ENCODE results near the gene FNDC3A. TPM values are rescaled to one million over a fixed set of nuclear protein-coding genes. Genes with fewer than 3 reads are reported as not detected.
"Not testable (repeated sequence)": the region's sequence is repeated elsewhere in the genome, so short reads cannot be mapped to it uniquely, and the experiment has no call there.

The FNDC3A gene
- total RNA-seq, 1 experiment from 2014 or later = 34.3 TPM

DNA sequence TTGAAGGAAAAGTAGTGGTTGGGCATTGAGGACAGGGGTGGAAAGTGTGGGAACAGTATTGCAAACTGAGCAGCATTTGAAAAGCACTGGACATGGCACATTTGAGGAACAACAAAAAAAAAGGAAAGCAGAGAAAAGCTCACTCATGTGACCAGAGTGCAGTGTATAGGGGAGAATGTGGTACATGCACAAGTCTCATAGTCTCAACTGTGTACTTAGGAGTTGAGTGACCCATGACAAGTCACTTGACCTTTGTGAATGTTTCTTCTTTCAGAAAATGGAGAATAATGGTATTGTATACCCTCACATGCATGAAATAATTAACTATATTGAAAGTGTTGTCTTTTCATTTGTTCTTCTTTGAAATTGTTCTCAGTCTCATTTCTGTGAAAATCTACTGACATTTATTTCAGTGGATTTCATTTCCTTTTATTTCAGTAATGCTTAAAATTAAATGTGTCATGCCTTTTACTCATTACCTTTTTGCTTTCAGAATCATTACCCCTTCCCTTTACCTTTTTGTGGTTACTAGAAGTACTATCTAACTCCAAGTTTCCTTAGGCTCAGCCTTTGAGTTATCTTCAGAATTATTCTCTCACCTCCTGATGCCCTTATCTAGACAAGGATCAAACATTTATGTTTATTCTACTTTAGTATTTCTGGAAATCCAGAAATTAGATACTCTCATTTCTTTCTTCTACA lies 165.3 kb downstream of the FNDC3A start:
- no peaks in the 10 kb centered on the region for H3K79me2 ChIP-seq (ENCODE audit: low read depth)
- no peaks in the 10 kb centered on the region for H3K9me2 ChIP-seq (ENCODE audit: insufficient read depth)
- no peaks in the 10 kb centered on the region for H3K27me3 ChIP-seq (ENCODE audit: insufficient read depth, low read depth)
- intact Hi-C loops (cut with micrococcal nuclease; ENCODE audit: unreplicated experiment) = no loop called here
- peaks cover 4% of the 10 kb centered on the region; the same call in 1 of the 2 replicates for H4K20me1 ChIP-seq (ENCODE audit: insufficient read depth)
- TF ChIP-seq EZH2 (IDR thresholded peaks at IDR 0.05; ENCODE audit: low read depth) = no peak
- TF ChIP-seq, protein P1, sequence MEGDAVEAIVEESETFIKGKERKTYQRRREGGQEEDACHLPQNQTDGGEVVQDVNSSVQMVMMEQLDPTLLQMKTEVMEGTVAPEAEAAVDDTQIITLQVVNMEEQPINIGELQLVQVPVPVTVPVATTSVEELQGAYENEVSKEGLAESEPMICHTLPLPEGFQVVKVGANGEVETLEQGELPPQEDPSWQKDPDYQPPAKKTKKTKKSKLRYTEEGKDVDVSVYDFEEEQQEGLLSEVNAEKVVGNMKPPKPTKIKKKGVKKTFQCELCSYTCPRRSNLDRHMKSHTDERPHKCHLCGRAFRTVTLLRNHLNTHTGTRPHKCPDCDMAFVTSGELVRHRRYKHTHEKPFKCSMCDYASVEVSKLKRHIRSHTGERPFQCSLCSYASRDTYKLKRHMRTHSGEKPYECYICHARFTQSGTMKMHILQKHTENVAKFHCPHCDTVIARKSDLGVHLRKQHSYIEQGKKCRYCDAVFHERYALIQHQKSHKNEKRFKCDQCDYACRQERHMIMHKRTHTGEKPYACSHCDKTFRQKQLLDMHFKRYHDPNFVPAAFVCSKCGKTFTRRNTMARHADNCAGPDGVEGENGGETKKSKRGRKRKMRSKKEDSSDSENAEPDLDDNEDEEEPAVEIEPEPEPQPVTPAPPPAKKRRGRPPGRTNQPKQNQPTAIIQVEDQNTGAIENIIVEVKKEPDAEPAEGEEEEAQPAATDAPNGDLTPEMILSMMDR (conservative IDR thresholded peaks at IDR 0.05) = no peak
- BruUV-seq (replicated peaks) = no TSS peak
- H3F3A ChIP-seq (ENCODE audit: insufficient read depth, low read depth) = no peaks in the 10 kb centered on the region
- no peak overlapping the region for H3K4me2 ChIP-seq
- H3K36me3 ChIP-seq (ENCODE audit: low read depth) = peaks cover 8% of the 10 kb centered on the region; the same call in 1 of the 2 replicates
- H3K4me1 ChIP-seq (replicated peaks; ENCODE audit: insufficient read depth) = no peaks in the 10 kb centered on the region
- ChIA-PET CTCF (no interaction called here), POLR2A (ENCODE audit: unreplicated experiment) (interaction anchor here (0.6 kb wide), 1 partner anchor 15 kb away, joined by 5 read pairs; no protein-coding TSS in a partner anchor)
- DNase-seq = no peak
- no peaks in the 10 kb centered on the region for H3K9me3 ChIP-seq (ENCODE audit: insufficient read depth, low read depth)
- H3K4me3 ChIP-seq = no peak overlapping the region
- H2AFZ ChIP-seq = no peak overlapping the region
- H3K27ac ChIP-seq = no peak overlapping the region

DNA sequence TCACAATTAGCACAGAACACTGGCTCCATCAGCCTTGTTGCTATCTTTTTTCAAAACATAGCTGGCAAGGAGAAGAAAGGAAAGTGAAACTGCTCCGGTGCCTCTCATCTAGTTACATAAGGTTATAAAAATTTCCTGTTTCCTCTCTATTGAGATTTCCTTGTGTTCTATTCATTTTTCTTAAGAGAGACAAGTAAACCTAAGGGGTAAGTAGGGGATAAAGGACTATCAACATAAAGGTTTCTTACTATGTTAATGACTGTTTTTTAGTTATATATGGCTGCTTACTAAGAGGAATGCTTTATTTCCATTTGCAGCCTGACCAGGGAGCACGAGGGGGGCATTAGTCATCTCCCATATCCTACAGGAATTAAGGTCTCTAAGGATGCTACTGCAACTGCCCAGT lies 171.2 kb downstream of the FNDC3A start:
- H3K27me3 ChIP-seq (ENCODE audit: insufficient read depth, low read depth) = no peaks in the 10 kb centered on the region
- H2AFZ ChIP-seq = no peak overlapping the region
- H3K9me3 ChIP-seq (ENCODE audit: insufficient read depth, low read depth) = no peaks in the 10 kb centered on the region; the same call in 1 of the 2 replicates
- peaks cover 20% of the 10 kb centered on the region; the same call in 1 of the 2 replicates for H3K36me3 ChIP-seq (ENCODE audit: low read depth)
- no peaks in the 10 kb centered on the region for H3K4me1 ChIP-seq (replicated peaks; ENCODE audit: insufficient read depth)
- TF ChIP-seq, protein P1 (conservative IDR thresholded peaks at IDR 0.05) = no peak
- TF ChIP-seq EZH2 (IDR thresholded peaks at IDR 0.05; ENCODE audit: low read depth) = no peak
- H3K79me2 ChIP-seq (ENCODE audit: low read depth) = no peaks in the 10 kb centered on the region
- POLR2A ChIA-PET (ENCODE audit: unreplicated experiment) = interaction anchor here (0.5 to 0.6 kb wide), 3 partner anchors 30 to 856 kb away, joined by 4 to 5 read pairs (median 5); no protein-coding TSS in a partner anchor
- CTCF ChIA-PET = no interaction called here
- H3K27ac ChIP-seq = no peak overlapping the region
- H3K4me3 ChIP-seq = no peak overlapping the region
- no peaks in the 10 kb centered on the region; the same call in 1 of the 2 replicates for H4K20me1 ChIP-seq (ENCODE audit: insufficient read depth)
- no TSS peak for BruUV-seq (replicated peaks)
- H3K9me2 ChIP-seq (ENCODE audit: insufficient read depth) = no peaks in the 10 kb centered on the region
- intact Hi-C loops (cut with micrococcal nuclease; ENCODE audit: unreplicated experiment) = no loop called here
- DNase-seq = no peak
- no peak overlapping the region for H3K4me2 ChIP-seq
- H3F3A ChIP-seq (ENCODE audit: insufficient read depth, low read depth) = no peaks in the 10 kb centered on the region

DNA sequence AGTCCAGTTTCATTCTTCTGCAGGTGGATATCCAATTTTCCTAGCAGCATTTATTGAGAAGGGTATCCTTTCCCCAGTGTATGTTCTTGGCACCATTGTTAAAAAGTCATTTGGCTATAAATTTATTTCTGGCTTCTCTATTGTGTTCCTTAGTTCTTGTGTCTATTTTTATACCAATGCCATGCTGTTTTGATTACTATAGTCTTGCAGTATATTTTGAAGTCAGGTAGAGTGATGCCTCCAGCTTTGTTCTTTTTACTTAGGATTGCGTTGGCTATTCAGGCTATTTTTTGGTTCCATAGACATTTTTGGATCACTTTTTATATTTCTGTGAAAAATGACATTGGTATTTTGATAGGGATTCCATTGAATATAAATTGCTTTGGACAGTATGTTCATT lies 172.7 kb downstream of the FNDC3A start:
- Histone ChIP-seq H3K36me3 (ENCODE audit: low read depth) (peaks cover 20% of the 10 kb centered on the region; the same call in 1 of the 2 replicates), H3F3A (ENCODE audit: insufficient read depth, low read depth) (no peaks in the 10 kb centered on the region), H3K4me1 (replicated peaks; ENCODE audit: insufficient read depth) (no peaks in the 10 kb centered on the region), H3K4me3 (no peak overlapping the region), H4K20me1 (ENCODE audit: insufficient read depth) (no peaks in the 10 kb centered on the region; the same call in 1 of the 2 replicates), H3K9me2 (ENCODE audit: insufficient read depth) (no peaks in the 10 kb centered on the region), H2AFZ (no peak overlapping the region), H3K27ac (no peak overlapping the region), H3K27me3 (ENCODE audit: insufficient read depth, low read depth) (no peaks in the 10 kb centered on the region), H3K9me3 (ENCODE audit: insufficient read depth, low read depth) (no peaks in the 10 kb centered on the region; the same call in 1 of the 2 replicates), H3K79me2 (ENCODE audit: low read depth) (no peaks in the 10 kb centered on the region), H3K4me2 (no peak overlapping the region)
- POLR2A ChIA-PET (ENCODE audit: unreplicated experiment) = no interaction called here
- CTCF ChIA-PET = no interaction called here
- TF ChIP-seq, protein P1 (conservative IDR thresholded peaks at IDR 0.05) = no peak
- TF ChIP-seq EZH2 (IDR thresholded peaks at IDR 0.05; ENCODE audit: low read depth) = no peak
- intact Hi-C loops (cut with micrococcal nuclease; ENCODE audit: unreplicated experiment) = no loop called here
- no peak for DNase-seq
- no TSS peak for BruUV-seq (replicated peaks)

DNA sequence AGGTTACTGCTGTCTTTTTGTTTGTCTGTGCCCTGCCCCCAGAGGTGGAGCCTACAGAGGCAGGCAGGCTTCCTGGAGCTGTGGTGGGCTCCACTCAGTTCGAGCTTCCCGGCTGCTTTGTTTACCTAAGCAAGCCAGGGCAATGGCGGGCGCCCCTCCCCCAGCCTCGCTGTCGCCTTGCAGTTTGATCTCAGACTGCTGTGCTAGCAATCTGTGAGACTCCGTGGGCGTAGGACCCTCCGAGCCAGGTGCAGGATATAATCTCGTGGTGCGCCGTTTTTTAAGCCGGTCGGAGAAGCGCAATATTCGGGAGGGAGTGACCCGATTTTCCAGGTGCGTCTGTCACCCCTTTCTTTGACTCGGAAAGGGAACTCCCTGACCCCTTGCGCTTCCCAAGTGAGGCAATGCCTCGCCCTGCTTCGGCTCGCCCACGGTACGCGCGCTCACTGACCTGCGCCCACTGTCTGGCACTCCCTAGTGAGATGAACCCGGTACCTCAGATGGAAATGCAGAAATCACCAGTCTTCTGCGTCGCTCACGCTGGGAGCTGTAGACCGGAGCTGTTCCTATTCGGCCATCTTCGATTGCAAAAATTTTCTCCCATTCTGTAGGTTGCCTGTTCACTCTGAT lies 182.4 kb downstream of the FNDC3A start:
- H4K20me1 ChIP-seq (ENCODE audit: insufficient read depth); H3K9me2 ChIP-seq (ENCODE audit: insufficient read depth); H3K4me1 ChIP-seq (replicated peaks; ENCODE audit: insufficient read depth); H3K4me3 ChIP-seq; H3K9me3 ChIP-seq (ENCODE audit: insufficient read depth, low read depth); H3K27ac ChIP-seq; H3K36me3 ChIP-seq (ENCODE audit: low read depth); H3F3A ChIP-seq (ENCODE audit: insufficient read depth, low read depth); H2AFZ ChIP-seq; POLR2A ChIA-PET (ENCODE audit: unreplicated experiment); H3K27me3 ChIP-seq (ENCODE audit: insufficient read depth, low read depth); CTCF ChIA-PET; H3K79me2 ChIP-seq (ENCODE audit: low read depth); BruUV-seq (replicated peaks); H3K4me2 ChIP-seq; DNase-seq; intact Hi-C loops (cut with micrococcal nuclease; ENCODE audit: unreplicated experiment): not testable (repeated sequence)

DNA sequence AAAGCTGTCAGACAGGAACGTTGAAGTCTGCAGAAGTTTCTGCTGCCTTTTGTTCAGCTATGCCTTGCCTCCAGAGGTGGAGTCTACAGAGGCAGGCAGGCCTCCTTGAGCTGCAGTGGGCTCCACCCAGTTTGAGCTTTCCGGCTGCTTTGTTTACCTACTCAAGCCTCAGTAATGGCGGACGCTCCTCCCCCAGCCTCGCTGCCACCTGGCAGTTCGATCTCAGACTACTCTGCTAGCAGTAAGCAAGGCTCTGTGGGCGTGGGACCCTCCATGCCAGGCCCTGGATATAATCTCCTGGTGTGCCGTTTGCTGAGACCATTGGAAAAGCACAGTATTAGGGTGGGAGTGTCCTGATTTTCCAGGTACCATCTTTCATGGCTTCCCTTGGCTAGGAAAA lies 187.4 kb downstream of the FNDC3A start:
- POLR2A ChIA-PET (ENCODE audit: unreplicated experiment); H4K20me1 ChIP-seq (ENCODE audit: insufficient read depth); H3K36me3 ChIP-seq (ENCODE audit: low read depth); DNase-seq; H3K27ac ChIP-seq; H3K4me1 ChIP-seq (replicated peaks; ENCODE audit: insufficient read depth); H2AFZ ChIP-seq; H3K4me3 ChIP-seq; H3K9me3 ChIP-seq (ENCODE audit: insufficient read depth, low read depth); H3K4me2 ChIP-seq; H3K79me2 ChIP-seq (ENCODE audit: low read depth); BruUV-seq (replicated peaks); CTCF ChIA-PET; H3K9me2 ChIP-seq (ENCODE audit: insufficient read depth); H3F3A ChIP-seq (ENCODE audit: insufficient read depth, low read depth); intact Hi-C loops (cut with micrococcal nuclease; ENCODE audit: unreplicated experiment); H3K27me3 ChIP-seq (ENCODE audit: insufficient read depth, low read depth): not testable (repeated sequence)

All from PC-9 (cell line).